GM20431 (cell line): ENCODE results near the gene KLHL40.

Experiments used
- in situ Hi-C: fragments of 300-500 bp; cut with MseI, MboI; formaldehyde crosslinking; loops from one replicate; pipeline ENCODE4 v1.15.0; 2020; ENCODE audit warnings: low sequenced_read_pairs; ENCODE audit not compliant: unreplicated experiment

The KLHL40 gene

GRCh38 chr3:42656680-42657610 lies 28.4 kb upstream of the KLHL40 start:
- in situ Hi-C loops: no loop called here

GRCh38 chr3:42657675-42658074 lies 27.7 kb upstream of the KLHL40 start:
- in situ Hi-C loops: no loop called here

GRCh38 chr3:42658091-42658770 lies 27.1 kb upstream of the KLHL40 start:
- in situ Hi-C loops: no loop called here

- in situ Hi-C loops: no loop called here
These were observed 26.5 kb upstream of the KLHL40 start for GRCh38 chr3:42658771-42659390.

- in situ Hi-C loops: no loop called here
These were observed 25.7 kb upstream of the KLHL40 start for GRCh38 chr3:42659451-42660130.

GRCh38 chr3:42660131-42660715 lies 25.1 kb upstream of the KLHL40 start:
- in situ Hi-C loops: no loop called here

GRCh38 chr3:42660898-42661297 lies 24.4 kb upstream of the KLHL40 start:
- in situ Hi-C loops: no loop called here

- in situ Hi-C loops: no loop called here
These were observed 23.7 kb upstream of the KLHL40 start for GRCh38 chr3:42661593-42662022.

GRCh38 chr3:42662037-42662812 lies 23.1 kb upstream of the KLHL40 start:
- in situ Hi-C loops: no loop called here

- in situ Hi-C loops: no loop called here
These were observed 22.4 kb upstream of the KLHL40 start for GRCh38 chr3:42662813-42663535.

- in situ Hi-C loops: no loop called here
These were observed 21.5 kb upstream of the KLHL40 start for GRCh38 chr3:42663581-42664437.

GRCh38 chr3:42664438-42664803 lies 20.9 kb upstream of the KLHL40 start:
- in situ Hi-C loops: no loop called here

- in situ Hi-C loops: no loop called here
These were observed 20.1 kb upstream of the KLHL40 start for GRCh38 chr3:42665050-42665878.

- in situ Hi-C loops: no loop called here
These were observed 19.3 kb upstream of the KLHL40 start for GRCh38 chr3:42666022-42666421.

- in situ Hi-C loops: no loop called here
These were observed 18.7 kb upstream of the KLHL40 start for GRCh38 chr3:42666577-42666998.

- in situ Hi-C loops: no loop called here
These were observed 18.2 kb upstream of the KLHL40 start for GRCh38 chr3:42667096-42667522.
